ENCODE measurements around the gene SLC25A12. TPM values are rescaled to one million over a fixed set of nuclear protein-coding genes. Genes with fewer than 3 reads are reported as not detected.

SLC25A12 gene
- total and polyA plus RNA-seq, 2 donors (not counting 3 experiments of a cell fraction or from before 2014, with no cell fraction given) = 13.6 to 17.1 TPM

GRCh38 chr2:171889808-171890207 lies 4.2 kb downstream of the SLC25A12 start:
- FAIRE-seq (no peak), DNase-seq (ENCODE audit: low read depth, low spot score) (no peak)
- Histone ChIP-seq H3K79me2 (ENCODE audit: control insufficient read depth, insufficient read depth, low read length) (no peaks in the 10 kb centered on the region), H3K4me1 (ENCODE audit: control insufficient read depth, extremely low read depth, insufficient read depth, low read length) (peaks cover 8% of the 10 kb centered on the region), H3K36me3 (ENCODE audit: control insufficient read depth in 2 of 2, extremely low read depth in 1 of 2, insufficient read depth in 2 of 2, low read length in 2 of 2) (no peaks in the 10 kb centered on the region), H3K9ac (replicated peaks; ENCODE audit: extremely low read depth, insufficient read depth, low read length) (no peak overlapping the region), H2AFZ (ENCODE audit: low read depth, low read length) (no peak overlapping the region), H3K27ac (ENCODE audit: insufficient read depth, low read depth, low read length) (no peak overlapping the region), H3K4me3 (replicated peaks in 1 of 3; ENCODE audit: insufficient read depth in 1 of 3, low read depth in 1 of 3, low read length in 3 of 3) (no peak overlapping the region), H3K4me2 (ENCODE audit: insufficient read depth, low read length) (no peak overlapping the region), H3K9me1 (replicated peaks; ENCODE audit: control insufficient read depth, extremely low read depth, insufficient read depth, low read length) (no peaks in the 10 kb centered on the region), H3K9me3 (replicated peaks; ENCODE audit: control insufficient read depth, insufficient read depth, low read length) (no peaks in the 10 kb centered on the region), H4K20me1 (replicated peaks; ENCODE audit: control insufficient read depth, extremely low read depth, insufficient read depth, low read length) (no peaks in the 10 kb centered on the region), H3K27me3 (ENCODE audit: control insufficient read depth in 2 of 2, insufficient read depth in 2 of 2, low read length in 2 of 2) (no peaks in the 10 kb centered on the region)
- dilution Hi-C loops (cut with MboI; ENCODE audit: extremely low pct_ligation_motif_present, low sequenced_read_pairs) = no loop called here
- no peak for TF ChIP-seq GATA2 (IDR thresholded peaks at IDR 0.05; ENCODE audit: insufficient read depth, insufficient read length, low read depth, low read length)
- ChIA-PET POLR2A (no interaction called here), CTCF (no interaction called here)
- no TSS peak for BruUV-seq (replicated peaks)
- intact Hi-C loops (cut with micrococcal nuclease) = loop anchor here (10.0 kb wide), 1 partner anchor 215 kb away; the partner anchor contains the start of gene DLX2

- FAIRE-seq = no peak
- Histone ChIP-seq H3K79me2 (ENCODE audit: control insufficient read depth, insufficient read depth, low read length) (no peaks in the 10 kb centered on the region), H3K9me1 (replicated peaks; ENCODE audit: control insufficient read depth, extremely low read depth, insufficient read depth, low read length) (no peaks in the 10 kb centered on the region), H3K36me3 (ENCODE audit: control insufficient read depth in 2 of 2, extremely low read depth in 1 of 2, insufficient read depth in 2 of 2, low read length in 2 of 2) (no peaks in the 10 kb centered on the region), H2AFZ (ENCODE audit: low read depth, low read length) (no peak overlapping the region), H3K9me3 (replicated peaks; ENCODE audit: control insufficient read depth, insufficient read depth, low read length) (no peaks in the 10 kb centered on the region), H3K4me2 (ENCODE audit: insufficient read depth, low read length) (no peak overlapping the region), H3K27me3 (ENCODE audit: control insufficient read depth in 2 of 2, insufficient read depth in 2 of 2, low read length in 2 of 2) (no peaks in the 10 kb centered on the region), H4K20me1 (replicated peaks; ENCODE audit: control insufficient read depth, extremely low read depth, insufficient read depth, low read length) (no peaks in the 10 kb centered on the region), H3K27ac (ENCODE audit: insufficient read depth, low read depth, low read length) (no peak overlapping the region), H3K4me3 (replicated peaks in 1 of 3; ENCODE audit: insufficient read depth in 1 of 3, low read depth in 1 of 3, low read length in 3 of 3) (no peak overlapping the region), H3K9ac (replicated peaks; ENCODE audit: extremely low read depth, insufficient read depth, low read length) (no peak overlapping the region), H3K4me1 (ENCODE audit: control insufficient read depth, extremely low read depth, insufficient read depth, low read length) (peaks cover 4% of the 10 kb centered on the region)
- CTCF ChIA-PET = no interaction called here
- DNase-seq (ENCODE audit: low read depth, low spot score) = no peak
- POLR2A ChIA-PET = no interaction called here
- intact Hi-C loops (cut with micrococcal nuclease) (no loop called here), dilution Hi-C loops (cut with MboI; ENCODE audit: extremely low pct_ligation_motif_present, low sequenced_read_pairs) (no loop called here)
- TF ChIP-seq JUN (IDR thresholded peaks at IDR 0.05; ENCODE audit: borderline replicate concordance, insufficient read depth, insufficient read length, low read depth) (no peak), POLR2A (IDR thresholded peaks at IDR 0.05; ENCODE audit: low read depth, low read length) (no peak), CTCF (IDR thresholded peaks at IDR 0.05; ENCODE audit: extremely low read depth in 1 of 2, insufficient read depth in 1 of 2, low read depth in 1 of 2, low read length in 2 of 2) (no peak), GATA2 (IDR thresholded peaks at IDR 0.05; ENCODE audit: insufficient read depth, insufficient read length, low read depth, low read length) (no peak), EZH2 (IDR thresholded peaks at IDR 0.05; ENCODE audit: borderline replicate concordance, low read depth, low read length, severe bottlenecking) (no peak), POLR2AphosphoS5 (IDR thresholded peaks at IDR 0.05; ENCODE audit: insufficient read depth, low read depth, low read length) (no peak), FOS (IDR thresholded peaks at IDR 0.05; ENCODE audit: borderline replicate concordance, insufficient read depth, low read length) (no peak), MAX (IDR thresholded peaks at IDR 0.05; ENCODE audit: insufficient read depth, insufficient read length) (no peak), MYC (IDR thresholded peaks at IDR 0.05; ENCODE audit: low read depth, low read length) (no peak)
- no TSS peak for BruUV-seq (replicated peaks)
Observed at GRCh38 chr2:171889333-171889732, 4.7 kb downstream of the SLC25A12 start.
